ENCODE measurements around the gene EIF4E2. TPM values are rescaled to one million over a fixed set of nuclear protein-coding genes. Genes with fewer than 3 reads are reported as not detected.
A peak's percentile ranks its signal among the peaks of the same experiment; 100 is the strongest.

The EIF4E2 gene
- total RNA-seq, 6 donors from 2014 or later: 24.1 to 96.4 (median 57.2) TPM

GRCh38 chr2:232523682-232524597, 26.5 kb upstream of the EIF4E2 start:
- no peak overlapping the region for H3K27ac ChIP-seq
- ATAC-seq (ENCODE audit: low FRiP score in 2 of 2): peak in 1 of 2 donors; percentile 15
- no peaks in the 10 kb centered on the region for H3K9me3 ChIP-seq
- DNase-seq: peak in 1 of 2 donors; percentile 87
- H3K27me3 ChIP-seq: peaks cover 0 to 59% (median 34%) of the 10 kb centered on the region in 4 donors
- H3K36me3 ChIP-seq: no peaks in the 10 kb centered on the region
- TF ChIP-seq POLR2A (IDR thresholded peaks at IDR 0.05): no peak
- TF ChIP-seq POLR2AphosphoS5 (IDR thresholded peaks at IDR 0.05): no peak
- TF ChIP-seq CTCF (IDR thresholded peaks at IDR 0.05): no peak
- no peak for TF ChIP-seq EP300 (IDR thresholded peaks at IDR 0.05)
- 0 to 1% methylated on average over 3 to 61 of the region's 75 CpGs for WGBS, 2 donors
- H3K4me3 ChIP-seq: peak overlapping the region in 3 of 4 donors; percentile 6 to 23 (median 13)
- H3K4me1 ChIP-seq: peaks cover 17 to 38% (median 22%) of the 10 kb centered on the region in 4 donors

- no peak for ATAC-seq (ENCODE audit: low FRiP score in 2 of 2)
- no peaks in the 10 kb centered on the region for H3K36me3 ChIP-seq
- peaks cover 17 to 38% (median 22%) of the 10 kb centered on the region in 4 donors for H3K4me1 ChIP-seq
- DNase-seq: no peak
- H3K9me3 ChIP-seq: no peaks in the 10 kb centered on the region
- H3K27ac ChIP-seq: no peak overlapping the region
- no peak overlapping the region for H3K4me3 ChIP-seq
- peaks cover 0 to 59% (median 34%) of the 10 kb centered on the region in 4 donors for H3K27me3 ChIP-seq
- WGBS, 2 donors: 50 to 81% methylated on average over 3 of the region's 6 CpGs
- no peak for TF ChIP-seq CTCF (IDR thresholded peaks at IDR 0.05)
- TF ChIP-seq EP300 (IDR thresholded peaks at IDR 0.05): no peak
- no peak for TF ChIP-seq POLR2AphosphoS5 (IDR thresholded peaks at IDR 0.05)
- no peak for TF ChIP-seq POLR2A (IDR thresholded peaks at IDR 0.05)
Observed at GRCh38 chr2:232524771-232525170, 25.7 kb upstream of the EIF4E2 start.

- ATAC-seq (ENCODE audit: low FRiP score in 2 of 2) (no peak), DNase-seq (peak in 1 of 2 donors; percentile 52)
- no peaks in the 10 kb centered on the region for H3K9me3 ChIP-seq
- peaks cover 17 to 38% (median 22%) of the 10 kb centered on the region in 4 donors for H3K4me1 ChIP-seq
- 87% methylated on average over 10 of the region's 14 CpGs; no CpG with 5 or more reads in 1 of the 2 donors for WGBS, 2 donors
- TF ChIP-seq EP300 (IDR thresholded peaks at IDR 0.05): no peak
- TF ChIP-seq POLR2AphosphoS5 (IDR thresholded peaks at IDR 0.05): no peak
- TF ChIP-seq CTCF (IDR thresholded peaks at IDR 0.05): no peak
- TF ChIP-seq POLR2A (IDR thresholded peaks at IDR 0.05): no peak
- peaks cover 0 to 55% (median 34%) of the 10 kb centered on the region in 4 donors for H3K27me3 ChIP-seq
- no peak overlapping the region for H3K4me3 ChIP-seq
- no peaks in the 10 kb centered on the region for H3K36me3 ChIP-seq
- H3K27ac ChIP-seq: no peak overlapping the region
Observed at GRCh38 chr2:232525199-232525598, 25.3 kb upstream of the EIF4E2 start.

GRCh38 chr2:232525791-232526371, 24.6 kb upstream of the EIF4E2 start, which contains the start of gene CHRND:
Gene CHRND (plus strand): TSS chr2:232526160. CDS start chr2:232526216, 56 bp downstream.
- WGBS, 2 donors: 10 to 15% methylated on average over 4 to 17 of the region's 18 CpGs
- Histone ChIP-seq H3K36me3 (no peaks in the 10 kb centered on the region), H3K4me3 (no peak within 1 kb of the TSS), H3K4me1 (peaks cover 17 to 38% (median 22%) of the 10 kb centered on the region in 4 donors), H3K27me3 (peaks cover 0 to 48% (median 34%) of the 10 kb centered on the region in 4 donors), H3K27ac (no peak within 1 kb of the TSS), H3K9me3 (no peaks in the 10 kb centered on the region)
- DNase-seq (peak in 1 of 2 donors; percentile 76), ATAC-seq (ENCODE audit: low FRiP score in 2 of 2) (no peak)
- TF ChIP-seq CTCF (IDR thresholded peaks at IDR 0.05) (no peak), EP300 (IDR thresholded peaks at IDR 0.05) (no peak), POLR2A (IDR thresholded peaks at IDR 0.05) (no peak), POLR2AphosphoS5 (IDR thresholded peaks at IDR 0.05) (no peak)

All from upper lobe of left lung (tissue), 6 donors.